PC-9 (cell line): Measurements from ENCODE around the gene NT5C2. TPM values are rescaled to one million over a fixed set of nuclear protein-coding genes. Genes with fewer than 3 reads are reported as not detected.

Experiments
- BruUV-seq: library from RNA; stranded (reverse); fragments of 400-500 nt; replicated peaks from 2 replicates; lab custom pipeline; 2021; lab: Mats Ljungman, UMichigan
- CTCF ChIA-PET: fragments of 300-600 bp; sonication (Branson Sonifier 250); formaldehyde crosslinking; loops from one replicate; lab custom pipeline; 2022; ENCODE audit warnings: antibody characterized with exemption; lab: Charles Lee
- POLR2A ChIA-PET: fragments of 300-600 bp; sonication (Branson Sonifier 250); formaldehyde crosslinking; loops from one replicate; lab custom pipeline; 2022; ENCODE audit warnings: antibody characterized with exemption; ENCODE audit not compliant: unreplicated experiment; lab: Charles Lee
- DNase-seq, 2 experiments: peaks; one replicate each; pipeline versions ENCODE4 v3.0.0 to v3.0.0-alpha.2; 2015 to 2022; ENCODE audit warnings: mixed read lengths in 1 of 2
- H2AFZ ChIP-seq: fragments of 200-600 bp; sonication (generic); 2 replicates; pipeline ENCODE4 v1.8.1; 2017; ENCODE audit warnings: antibody characterized with exemption
- H3F3A ChIP-seq: fragments of 200-600 bp; sonication (generic); 2 replicates; pipeline ENCODE4 v1.8.1; 2017; ENCODE audit warnings: antibody characterized with exemption, mild to moderate bottlenecking, low read depth; ENCODE audit not compliant: insufficient read depth
- H3K27ac ChIP-seq: fragments of 200-600 bp; sonication (generic); 2 replicates; pipeline ENCODE4 v1.6.1; 2016; ENCODE audit warnings: mixed run types
- H3K27me3 ChIP-seq: fragments of 200-600 bp; sonication (generic); 2 replicates; pipeline ENCODE4 v1.6.1; 2016; ENCODE audit warnings: low read depth, mixed run types; ENCODE audit not compliant: insufficient read depth
- H3K36me3 ChIP-seq: fragments of 200-600 bp; sonication (generic); 2 replicates; pipeline ENCODE4 v1.6.1; 2016; ENCODE audit warnings: low read depth, mixed run types
- H3K4me1 ChIP-seq: fragments of 200-600 bp; sonication (generic); replicated peaks from 2 replicates; pipeline ENCODE4 v1.6.1; 2016; ENCODE audit warnings: mixed run types; ENCODE audit not compliant: insufficient read depth
- H3K4me2 ChIP-seq: fragments of 200-600 bp; sonication (generic); 2 replicates; pipeline ENCODE4 v1.6.1; 2017; ENCODE audit warnings: mixed run types
- H3K4me3 ChIP-seq: fragments of 200-600 bp; sonication (generic); 2 replicates; pipeline ENCODE4 v1.6.1; 2016; ENCODE audit warnings: mixed run types
- H3K79me2 ChIP-seq: fragments of 200-600 bp; sonication (generic); 2 replicates; pipeline ENCODE4 v1.6.1; 2017; ENCODE audit warnings: low read depth, mixed run types
- H3K9me2 ChIP-seq: fragments of 200-600 bp; sonication (generic); 2 replicates; pipeline ENCODE4 v1.8.1; 2017; ENCODE audit warnings: mild to moderate bottlenecking; ENCODE audit not compliant: insufficient read depth
- H3K9me3 ChIP-seq: fragments of 200-600 bp; sonication (generic); 2 replicates; pipeline ENCODE4 v1.8.1; 2016; ENCODE audit warnings: low read depth; ENCODE audit not compliant: insufficient read depth
- H4K20me1 ChIP-seq: fragments of 200-600 bp; sonication (generic); 2 replicates; pipeline ENCODE4 v1.8.1; 2017; ENCODE audit not compliant: insufficient read depth
- EZH2 ChIP-seq: fragments of 200-600 bp; sonication (generic); IDR thresholded peaks from 2 replicates; pipeline ENCODE4 v1.8.0; 2017; ENCODE audit warnings: antibody characterized with exemption, low read depth
- intact Hi-C: fragments of 100-400 bp; cut with micrococcal nuclease; formaldehyde crosslinking; loops from one replicate; pipeline ENCODE4 v1.10.0; 2022; ENCODE audit not compliant: unreplicated experiment
- total RNA-seq: library from RNA; stranded (reverse); gene quantifications from 2 replicates; pipeline ENCODE4 v1.2.3, GENCODE V29; 2021
- TF ChIP-seq, protein P1 (sequence below): fragments of 200-600 bp; sonication (generic); conservative IDR thresholded peaks from 2 replicates; pipeline ENCODE4 v1.6.1; 2017; ENCODE audit warnings: mixed run types, antibody characterized with exemption, mild to moderate bottlenecking, moderate library complexity

NT5C2 gene
- total RNA-seq, 1 experiment from 2014 or later = 67.9 TPM

- intact Hi-C loops = loop anchor here (1.0 to 10.0 kb wide), 3 partner anchors 7 to 524 kb away; partner anchors contain the start of genes ARL3 and SFXN2
- Histone ChIP-seq H3K27me3 (no peaks in the 10 kb centered on the region), H4K20me1 (no peaks in the 10 kb centered on the region), H2AFZ (no peak overlapping the region), H3K4me3 (no peak overlapping the region), H3K4me1 (peaks cover 58% of the 10 kb centered on the region), H3F3A (peaks cover 50% of the 10 kb centered on the region), H3K79me2 (no peaks in the 10 kb centered on the region), H3K9me3 (no peaks in the 10 kb centered on the region), H3K27ac (peak overlapping the region; percentile 100), H3K4me2 (peak overlapping the region; percentile 91), H3K36me3 (no peaks in the 10 kb centered on the region), H3K9me2 (no peaks in the 10 kb centered on the region)
- no peak for TF ChIP-seq EZH2
- TF ChIP-seq, protein P1, sequence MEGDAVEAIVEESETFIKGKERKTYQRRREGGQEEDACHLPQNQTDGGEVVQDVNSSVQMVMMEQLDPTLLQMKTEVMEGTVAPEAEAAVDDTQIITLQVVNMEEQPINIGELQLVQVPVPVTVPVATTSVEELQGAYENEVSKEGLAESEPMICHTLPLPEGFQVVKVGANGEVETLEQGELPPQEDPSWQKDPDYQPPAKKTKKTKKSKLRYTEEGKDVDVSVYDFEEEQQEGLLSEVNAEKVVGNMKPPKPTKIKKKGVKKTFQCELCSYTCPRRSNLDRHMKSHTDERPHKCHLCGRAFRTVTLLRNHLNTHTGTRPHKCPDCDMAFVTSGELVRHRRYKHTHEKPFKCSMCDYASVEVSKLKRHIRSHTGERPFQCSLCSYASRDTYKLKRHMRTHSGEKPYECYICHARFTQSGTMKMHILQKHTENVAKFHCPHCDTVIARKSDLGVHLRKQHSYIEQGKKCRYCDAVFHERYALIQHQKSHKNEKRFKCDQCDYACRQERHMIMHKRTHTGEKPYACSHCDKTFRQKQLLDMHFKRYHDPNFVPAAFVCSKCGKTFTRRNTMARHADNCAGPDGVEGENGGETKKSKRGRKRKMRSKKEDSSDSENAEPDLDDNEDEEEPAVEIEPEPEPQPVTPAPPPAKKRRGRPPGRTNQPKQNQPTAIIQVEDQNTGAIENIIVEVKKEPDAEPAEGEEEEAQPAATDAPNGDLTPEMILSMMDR = peak; percentile 57; the same call in 1 of the 2 replicates
- CTCF ChIA-PET = interaction anchor here (0.6 to 1.9 kb wide), 10 partner anchors 9 to 527 kb away, joined by 3 to 16 read pairs (median 6); no protein-coding TSS in a partner anchor
- POLR2A ChIA-PET = interaction anchor here (0.6 to 0.8 kb wide), 4 partner anchors 47 to 252 kb away, joined by 3 to 5 read pairs (median 4); no protein-coding TSS in a partner anchor
- peak; percentile 82 to 96 for DNase-seq
- BruUV-seq = no TSS peak
Observed at GRCh38 chr10:103238506-103239252, 45.6 kb upstream of the NT5C2 start.

- no peaks in the 10 kb centered on the region for H4K20me1 ChIP-seq
- TF ChIP-seq, protein P1 = no peak
- TF ChIP-seq EZH2 = no peak
- no peak overlapping the region for H3K27ac ChIP-seq
- no peaks in the 10 kb centered on the region for H3K9me3 ChIP-seq
- H3K4me2 ChIP-seq = no peak overlapping the region
- POLR2A ChIA-PET = no interaction called here
- H3K27me3 ChIP-seq = no peaks in the 10 kb centered on the region
- no peaks in the 10 kb centered on the region for H3K79me2 ChIP-seq
- no peak for DNase-seq
- no peaks in the 10 kb centered on the region for H3K36me3 ChIP-seq
- H3K4me3 ChIP-seq = no peak overlapping the region
- H3F3A ChIP-seq = peaks cover 58% of the 10 kb centered on the region
- no peak overlapping the region for H2AFZ ChIP-seq
- H3K9me2 ChIP-seq = no peaks in the 10 kb centered on the region
- no TSS peak for BruUV-seq
- intact Hi-C loops = loop anchor here (10.0 kb wide), 2 partner anchors 121 to 521 kb away; partner anchors contain the start of genes ARL3 and SFXN2
- H3K4me1 ChIP-seq = peaks cover 61% of the 10 kb centered on the region
- CTCF ChIA-PET = no interaction called here
Observed at GRCh38 chr10:103235775-103236174, 42.7 kb upstream of the NT5C2 start.

DNA sequence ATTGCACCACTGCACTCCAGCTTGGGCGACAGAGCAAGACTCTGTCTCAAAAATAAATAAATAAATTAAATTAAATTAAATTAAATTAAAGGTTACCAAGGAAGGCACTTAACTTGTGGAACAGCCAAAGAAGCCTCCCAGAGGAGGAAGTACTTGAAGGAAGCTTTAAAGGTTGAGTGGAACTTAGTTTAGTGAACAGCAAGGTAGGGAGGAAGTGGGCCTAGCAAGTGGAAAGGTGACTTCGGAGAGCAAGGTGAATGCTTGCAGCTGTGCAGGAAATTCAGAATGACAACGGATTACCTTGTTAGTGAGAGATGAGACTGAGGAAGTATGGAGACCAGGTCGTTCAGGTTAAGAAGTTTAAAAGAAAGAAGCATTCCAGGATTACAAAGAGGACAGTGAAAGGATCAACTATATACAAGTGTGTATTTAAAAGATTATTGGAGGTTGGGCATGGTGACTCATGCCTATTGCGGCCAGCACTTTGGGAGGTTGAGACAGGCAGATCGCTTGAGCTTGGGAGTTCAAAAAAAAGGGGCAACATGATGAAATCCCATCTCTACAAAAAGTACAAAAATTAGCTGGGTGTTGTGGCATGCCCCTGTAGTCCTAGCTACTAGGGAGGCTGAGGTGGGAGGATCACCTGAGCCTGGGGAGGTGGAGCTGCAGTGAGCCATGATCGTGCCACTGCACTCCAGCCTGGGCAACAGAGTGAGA is 39.9 kb upstream of the NT5C2 start:
- no peak for TF ChIP-seq EZH2
- TF ChIP-seq, protein P1 = no peak
- H3K4me2 ChIP-seq = peak overlapping the region; percentile 59
- no peaks in the 10 kb centered on the region for H3K79me2 ChIP-seq
- H3K27ac ChIP-seq = peak overlapping the region; percentile 100
- H4K20me1 ChIP-seq = no peaks in the 10 kb centered on the region
- peaks cover 60% of the 10 kb centered on the region for H3K4me1 ChIP-seq
- H3K4me3 ChIP-seq = no peak overlapping the region
- POLR2A ChIA-PET = interaction anchor here (0.6 to 1.0 kb wide), 3 partner anchors 40 to 988 kb away, joined by 3 to 6 read pairs (median 3); partner anchors contain the start of gene NT5C2
- no peak overlapping the region for H2AFZ ChIP-seq
- peaks cover 50% of the 10 kb centered on the region for H3F3A ChIP-seq
- no TSS peak for BruUV-seq
- DNase-seq = peak; percentile 22 to 80
- CTCF ChIA-PET = no interaction called here
- no peaks in the 10 kb centered on the region for H3K9me3 ChIP-seq
- H3K27me3 ChIP-seq = no peaks in the 10 kb centered on the region
- no peaks in the 10 kb centered on the region for H3K9me2 ChIP-seq
- intact Hi-C loops = loop anchor here (10.0 kb wide), 2 partner anchors 118 to 518 kb away; partner anchors contain the start of genes ARL3 and SFXN2
- no peaks in the 10 kb centered on the region for H3K36me3 ChIP-seq
